GM18870 (cell line): ENCODE data around the gene SCN5A.

Source experiments
- ATAC-seq: cut with Tn5 transposase; IDR thresholded peaks from one replicate; pipeline ENCODE4 v1.9.1; 2021; ENCODE audit warnings: moderate library complexity; ENCODE audit not compliant: unreplicated experiment

Gene SCN5A

DNA sequence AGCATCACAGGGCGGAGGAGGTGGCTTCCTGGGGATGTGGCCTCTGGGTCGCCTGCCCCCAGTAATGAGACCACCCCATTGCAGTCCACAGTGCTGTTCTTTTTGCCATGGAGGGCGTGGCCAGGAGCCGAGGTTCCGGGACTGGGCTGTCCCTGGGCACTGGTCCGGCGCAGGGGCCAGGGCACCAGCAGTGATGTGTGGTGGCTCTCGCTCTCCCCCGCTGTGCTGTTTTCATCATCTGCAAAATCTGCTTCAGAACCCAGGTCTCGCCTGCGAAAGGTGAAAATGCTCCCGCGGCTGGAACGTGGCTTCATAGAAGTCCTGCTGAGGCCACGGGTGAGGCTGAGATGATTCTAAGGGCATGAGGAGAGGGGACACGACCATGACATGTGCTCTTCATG, 45.8 kb downstream of the SCN5A start:
- ATAC-seq: no peak

DNA sequence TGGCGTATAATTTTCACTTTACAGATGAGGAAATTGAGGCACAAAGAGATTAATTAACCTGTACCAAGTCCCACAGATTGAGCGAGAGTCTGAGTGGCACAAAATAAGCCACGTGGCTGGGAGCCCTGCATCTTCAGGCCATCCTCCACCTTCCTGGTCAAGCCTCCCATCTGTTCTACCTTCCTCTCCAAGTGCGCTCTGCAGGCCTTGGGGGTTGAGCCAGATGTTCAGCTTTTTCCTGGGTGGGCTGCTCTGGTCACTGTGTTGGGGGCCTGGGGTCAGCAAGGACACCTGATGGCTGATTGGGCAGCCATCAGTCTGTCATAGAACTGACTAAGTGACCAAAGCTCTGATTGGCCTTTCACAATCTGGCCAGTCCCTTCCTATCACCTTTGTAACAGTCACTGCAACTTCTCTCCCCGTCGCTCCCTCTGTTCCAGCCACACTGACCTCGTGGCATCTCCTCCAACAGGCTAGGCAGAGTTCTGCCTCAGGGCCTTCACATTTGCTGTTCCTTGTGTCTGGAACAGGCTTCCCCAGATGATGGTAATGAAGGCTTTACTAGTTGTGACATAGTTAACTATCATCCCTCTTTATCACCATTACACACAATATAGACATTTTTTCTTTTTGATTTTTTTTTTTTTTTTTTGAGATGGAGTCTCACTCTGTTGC, 46.8 kb downstream of the SCN5A start:
- no peak for ATAC-seq

- no peak for ATAC-seq
Observed at GRCh38 chr3:38601956-38602550, 47.4 kb downstream of the SCN5A start.

DNA sequence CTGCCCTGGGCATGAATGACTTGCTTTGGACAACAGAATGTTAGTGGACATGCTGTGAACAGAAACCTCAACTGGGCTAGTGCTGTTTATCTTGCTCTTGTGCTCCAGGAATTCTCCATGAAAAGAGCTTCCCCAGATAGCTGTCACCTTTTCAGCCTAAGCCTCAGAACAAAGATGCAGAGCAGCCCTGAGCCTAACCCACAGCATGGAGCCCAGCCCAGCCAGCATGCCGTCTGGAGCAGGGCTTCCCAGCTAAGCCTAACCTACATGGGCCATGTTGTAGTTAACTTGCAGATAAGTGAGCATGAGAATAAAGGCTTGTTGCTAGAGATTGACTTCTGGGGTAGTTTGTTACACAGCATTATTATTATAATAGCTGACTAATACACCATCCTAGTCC, 48.9 kb downstream of the SCN5A start:
- no peak for ATAC-seq

- ATAC-seq: no peak
Observed at GRCh38 chr3:38599886-38600285, 49.6 kb downstream of the SCN5A start.

DNA sequence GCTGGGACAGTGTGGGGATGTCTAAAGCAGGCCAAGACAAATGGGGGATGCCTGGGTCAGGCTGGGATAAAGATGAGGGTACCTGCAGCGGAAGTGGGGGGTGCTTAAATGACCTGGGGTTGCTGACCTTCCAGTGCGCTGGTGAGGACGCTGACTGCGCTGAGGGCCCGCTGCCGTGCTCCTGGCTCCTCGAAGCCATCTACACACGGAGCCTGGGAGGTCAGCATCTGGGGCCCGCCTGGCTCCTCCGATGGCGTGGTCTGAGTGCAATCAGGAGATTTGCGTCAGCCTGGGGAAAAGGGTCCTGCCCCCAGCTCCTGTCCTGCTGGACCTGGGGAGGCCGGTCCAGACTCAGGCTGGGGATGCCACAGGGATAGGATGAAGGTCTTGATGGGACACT, 50.7 kb downstream of the SCN5A start:
- no peak for ATAC-seq

DNA sequence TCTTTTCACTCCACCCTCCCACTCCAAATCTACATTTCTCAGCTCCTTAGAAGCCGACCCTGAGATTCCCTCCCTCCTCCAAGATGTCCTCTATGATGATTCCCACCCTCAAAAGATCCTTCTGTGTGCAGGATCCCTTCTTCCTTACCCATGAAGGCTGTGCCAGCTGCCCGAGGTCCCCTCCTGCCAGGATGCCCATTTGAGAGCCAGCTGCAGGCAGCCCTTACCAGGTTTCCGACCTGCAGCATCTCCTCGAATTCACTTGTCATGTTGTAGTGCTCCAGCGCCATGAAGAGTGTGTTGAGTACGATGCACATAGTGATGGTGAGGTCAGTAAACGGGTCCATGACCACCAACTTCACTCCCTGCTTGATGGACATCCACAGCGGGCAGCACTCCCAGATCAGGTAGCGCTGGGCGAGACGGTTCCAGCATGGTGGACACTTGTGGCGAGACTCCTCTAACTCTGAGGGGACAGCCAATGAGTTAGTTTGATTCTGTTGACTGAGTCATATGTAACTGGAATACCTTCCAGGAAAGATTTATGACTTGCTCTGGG, 51.9 kb downstream of the SCN5A start:
- no peak for ATAC-seq

DNA sequence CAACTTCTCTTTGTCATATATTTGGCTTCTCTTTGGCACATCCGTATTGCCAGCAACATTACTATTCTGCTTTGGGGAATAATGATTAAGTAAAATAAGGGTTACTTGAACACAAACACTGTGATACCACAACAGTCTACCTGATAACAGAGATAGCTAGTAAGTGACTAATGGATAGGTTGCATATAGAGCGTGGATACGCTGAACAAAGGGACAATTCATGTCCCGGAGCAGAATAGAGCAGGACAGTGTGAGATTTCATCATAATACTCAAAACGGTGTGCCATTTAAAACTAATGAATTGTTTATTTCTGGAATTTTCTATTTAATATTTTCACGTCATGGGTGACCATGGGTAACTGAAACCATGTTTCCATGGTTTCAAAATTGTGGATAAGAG, 54.1 kb downstream of the SCN5A start:
- ATAC-seq: no peak

DNA sequence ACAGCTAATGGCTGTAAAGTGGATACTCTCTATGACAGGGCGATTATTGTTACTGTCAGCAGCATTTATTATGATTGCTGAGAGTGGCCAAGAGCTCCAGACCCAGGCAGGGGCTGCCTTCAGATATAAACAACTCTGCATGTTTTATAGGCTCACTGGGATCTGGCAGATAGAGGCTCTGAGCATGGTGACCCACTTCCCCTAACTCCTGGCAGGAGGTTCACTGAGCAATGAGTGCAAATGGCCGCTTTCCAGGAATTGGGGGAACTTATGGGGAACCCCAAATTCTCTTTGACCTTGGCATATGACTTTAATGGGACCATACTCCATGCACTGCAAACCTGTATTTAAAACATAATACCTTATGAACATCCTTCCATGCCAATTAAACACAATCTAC, 59.0 kb downstream of the SCN5A start:
- ATAC-seq: no peak

GRCh38 chr3:38588995-38589937, 60.2 kb downstream of the SCN5A start:
- ATAC-seq: no peak

- ATAC-seq: no peak
Observed at GRCh38 chr3:38588371-38588971, 61.0 kb downstream of the SCN5A start.

- no peak for ATAC-seq
Observed at GRCh38 chr3:38587548-38588131, 61.8 kb downstream of the SCN5A start.

DNA sequence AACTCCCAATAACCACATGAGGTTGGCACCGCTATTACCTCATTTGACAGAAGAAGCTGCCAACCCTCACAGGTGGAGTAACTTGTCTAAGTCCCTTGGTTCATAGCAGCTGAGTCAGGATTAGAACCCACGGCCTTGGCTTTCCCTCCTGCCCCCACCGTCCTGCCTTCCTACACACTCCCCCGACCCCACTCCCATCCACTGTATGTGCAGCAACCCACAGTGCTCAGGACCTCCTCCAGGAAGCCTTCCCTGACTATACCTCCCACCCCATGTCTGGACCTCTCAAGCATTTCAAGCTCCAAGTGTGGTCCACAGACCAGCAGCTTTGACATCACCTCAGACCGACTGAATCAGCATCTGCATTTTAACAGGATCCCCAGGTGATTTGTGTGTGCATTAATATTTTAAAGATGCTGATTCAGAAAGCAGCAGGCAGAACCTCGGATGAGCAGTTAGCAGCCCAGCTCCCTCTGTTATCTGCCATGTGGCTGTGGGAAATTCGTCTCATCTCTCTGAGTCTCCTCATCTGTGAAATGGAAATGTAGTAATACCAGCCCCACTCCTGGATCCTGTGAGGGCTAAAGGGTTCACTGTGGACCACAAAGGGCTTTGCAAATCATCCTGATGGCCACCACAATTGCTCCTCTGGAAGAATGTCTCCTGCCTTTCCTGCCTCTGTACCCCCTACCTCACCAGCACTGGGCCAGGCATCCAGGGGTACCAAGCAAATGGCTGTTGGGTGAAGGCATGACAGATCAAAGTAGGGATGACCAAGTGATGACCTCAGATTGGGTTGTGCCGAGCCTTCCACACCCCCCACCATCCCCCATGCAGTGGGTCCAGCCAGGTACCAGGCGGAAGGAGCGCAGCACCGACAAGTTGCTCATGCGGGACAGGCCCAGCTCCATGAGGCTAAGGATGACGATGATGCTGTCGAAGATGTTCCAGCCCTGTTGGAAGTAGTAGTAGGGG, 62.7 kb downstream of the SCN5A start:
- no peak for ATAC-seq

DNA sequence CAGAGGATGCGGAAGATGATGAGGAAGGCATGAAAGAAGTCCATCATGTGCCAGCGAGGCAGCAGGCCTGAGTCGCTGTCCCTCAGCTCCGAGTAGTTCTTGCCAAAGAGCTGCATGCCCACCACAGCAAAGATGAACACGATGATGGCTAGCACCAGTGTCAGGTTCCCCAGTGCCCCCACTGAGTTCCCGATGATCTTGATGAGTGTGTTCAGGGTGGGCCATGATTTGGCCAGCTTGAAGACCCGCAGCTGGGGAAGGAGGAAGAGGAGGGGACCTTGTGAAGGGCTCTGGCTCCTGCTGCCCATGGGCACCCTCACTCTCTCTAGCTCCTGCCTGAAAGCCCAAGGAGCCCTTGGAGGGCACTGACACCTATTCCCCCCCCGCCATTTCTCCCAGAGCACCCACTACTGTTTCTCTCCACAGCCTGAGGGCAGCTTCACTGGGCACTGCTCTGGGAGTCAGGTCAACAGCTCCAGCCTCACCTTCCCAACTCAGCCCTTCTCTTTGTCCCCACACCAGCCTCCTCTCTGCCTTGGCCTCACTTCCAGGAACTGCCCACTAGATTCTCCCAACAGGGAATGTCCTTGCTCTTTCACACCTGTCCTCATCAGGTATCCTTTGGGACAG, 63.6 kb downstream of the SCN5A start:
- ATAC-seq: no peak

DNA sequence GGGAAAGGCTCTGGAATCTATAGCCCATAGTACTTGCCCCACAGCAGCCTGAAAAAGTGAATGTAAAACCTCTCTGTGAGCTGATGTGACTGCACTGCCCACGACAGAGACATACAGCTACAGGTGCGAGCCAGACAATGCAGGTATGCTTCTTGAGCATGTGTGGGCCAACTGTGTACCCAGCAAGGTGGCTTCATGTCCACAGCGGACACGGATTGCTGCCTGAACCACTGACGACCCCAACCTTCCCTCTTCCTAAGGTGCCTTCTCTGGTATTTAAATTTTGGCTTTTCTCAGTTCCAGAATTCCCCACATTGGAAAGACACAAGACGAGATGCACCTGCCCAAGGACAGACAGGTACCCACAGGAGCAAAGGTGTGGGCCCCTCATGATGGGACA, 65.8 kb downstream of the SCN5A start:
- ATAC-seq: no peak

DNA sequence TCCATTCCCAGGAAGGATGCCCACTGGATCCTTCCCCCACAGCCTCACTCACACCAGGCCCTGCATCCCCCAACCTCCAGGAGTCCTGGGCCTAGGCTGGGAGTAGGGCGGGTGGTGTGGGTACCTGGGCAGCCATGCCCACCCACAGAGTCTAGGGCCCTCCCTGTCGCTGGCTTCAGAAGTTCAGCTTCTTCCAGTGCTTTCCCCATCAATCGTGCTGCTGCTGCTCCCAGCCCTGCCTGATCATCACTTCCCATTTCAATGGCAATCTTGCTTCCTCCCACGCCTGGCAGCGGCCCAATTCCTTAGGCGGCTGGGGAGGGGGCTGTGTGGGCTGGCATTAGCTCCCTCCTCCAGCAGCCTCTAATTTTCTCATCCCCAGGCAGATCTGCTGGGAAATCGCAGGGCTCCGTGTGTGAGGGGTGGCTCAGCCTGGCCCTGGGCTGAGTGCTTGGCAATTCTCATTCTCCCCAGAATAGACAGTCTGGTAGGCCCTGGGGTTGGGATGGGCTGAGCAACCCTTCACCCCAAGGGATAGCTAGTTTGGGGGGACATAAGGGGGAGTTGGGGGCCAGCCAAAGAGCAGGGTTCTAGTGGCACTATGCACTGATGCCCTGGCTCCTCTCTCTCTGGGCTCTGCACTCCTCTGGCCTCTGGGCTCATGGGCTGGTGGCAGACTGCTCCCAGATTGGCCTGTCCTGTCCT, 66.4 kb downstream of the SCN5A start:
- ATAC-seq: no peak

DNA sequence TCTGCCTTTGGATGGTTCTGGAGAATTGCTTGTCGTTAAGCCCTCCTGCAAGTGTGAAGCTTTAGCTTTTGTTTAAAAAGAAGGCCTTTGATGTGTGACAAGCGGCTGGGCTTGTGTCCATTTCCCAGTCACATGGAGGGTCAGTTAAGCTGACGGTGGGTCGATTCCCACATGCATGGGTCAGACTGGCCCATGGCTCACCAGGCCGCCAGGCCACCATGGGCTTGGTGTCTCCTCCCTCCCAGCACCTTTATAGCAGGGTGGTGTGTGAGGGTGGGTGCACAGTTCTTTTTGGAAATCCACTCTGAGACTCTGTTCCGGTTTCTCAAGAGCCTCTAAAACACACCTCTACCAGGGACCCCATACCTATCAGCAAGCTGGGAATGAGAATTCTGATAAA, 67.2 kb downstream of the SCN5A start:
- ATAC-seq: no peak

GRCh38 chr3:38581774-38582173, 67.7 kb downstream of the SCN5A start:
- no peak for ATAC-seq
